GM21723 (cell line): ENCODE results near the gene MLPH.

Source experiments
- ATAC-seq: cut with Tn5 transposase; IDR thresholded peaks from one replicate; pipeline ENCODE4 v1.9.1; 2021; ENCODE audit warnings: mild to moderate bottlenecking, moderate library complexity; ENCODE audit not compliant: unreplicated experiment

MLPH gene

DNA sequence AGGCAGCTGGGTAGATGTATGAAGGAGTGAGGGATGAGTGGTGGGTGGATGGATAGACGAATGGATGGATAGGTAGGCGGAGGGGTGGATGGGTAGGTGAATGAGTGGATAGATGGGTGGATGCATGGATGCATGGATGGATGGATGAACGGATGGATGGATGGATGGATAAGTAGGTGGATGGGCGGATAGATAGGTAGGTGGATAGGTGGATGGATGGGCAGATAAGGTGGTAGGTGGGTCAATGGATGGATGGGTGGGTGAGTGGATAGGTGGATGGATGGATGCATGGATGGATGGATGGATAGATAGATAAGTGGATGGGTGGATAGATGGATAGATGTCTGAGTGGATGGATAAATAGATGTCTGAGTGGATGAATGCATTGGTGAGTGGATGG, 30.1 kb downstream of the MLPH start:
- ATAC-seq: no peak

DNA sequence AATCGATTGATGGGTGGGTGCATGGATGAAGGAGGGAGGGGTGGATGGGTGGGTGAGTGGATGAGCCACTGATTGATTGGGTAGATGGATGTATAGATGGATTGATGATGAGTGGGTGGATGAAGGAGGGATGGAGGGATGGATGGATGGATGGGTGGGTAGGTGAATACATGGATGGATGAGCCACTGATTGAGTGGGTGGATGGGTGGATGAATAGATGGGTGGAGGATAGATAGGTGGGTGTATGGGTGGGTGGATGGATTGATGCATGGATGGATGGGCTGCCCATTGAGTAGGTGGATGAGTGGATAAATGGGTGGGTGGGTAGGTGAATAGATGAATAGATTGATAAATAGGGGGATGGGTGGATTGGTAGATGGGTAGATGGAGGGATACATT, 30.9 kb downstream of the MLPH start:
- no peak for ATAC-seq

DNA sequence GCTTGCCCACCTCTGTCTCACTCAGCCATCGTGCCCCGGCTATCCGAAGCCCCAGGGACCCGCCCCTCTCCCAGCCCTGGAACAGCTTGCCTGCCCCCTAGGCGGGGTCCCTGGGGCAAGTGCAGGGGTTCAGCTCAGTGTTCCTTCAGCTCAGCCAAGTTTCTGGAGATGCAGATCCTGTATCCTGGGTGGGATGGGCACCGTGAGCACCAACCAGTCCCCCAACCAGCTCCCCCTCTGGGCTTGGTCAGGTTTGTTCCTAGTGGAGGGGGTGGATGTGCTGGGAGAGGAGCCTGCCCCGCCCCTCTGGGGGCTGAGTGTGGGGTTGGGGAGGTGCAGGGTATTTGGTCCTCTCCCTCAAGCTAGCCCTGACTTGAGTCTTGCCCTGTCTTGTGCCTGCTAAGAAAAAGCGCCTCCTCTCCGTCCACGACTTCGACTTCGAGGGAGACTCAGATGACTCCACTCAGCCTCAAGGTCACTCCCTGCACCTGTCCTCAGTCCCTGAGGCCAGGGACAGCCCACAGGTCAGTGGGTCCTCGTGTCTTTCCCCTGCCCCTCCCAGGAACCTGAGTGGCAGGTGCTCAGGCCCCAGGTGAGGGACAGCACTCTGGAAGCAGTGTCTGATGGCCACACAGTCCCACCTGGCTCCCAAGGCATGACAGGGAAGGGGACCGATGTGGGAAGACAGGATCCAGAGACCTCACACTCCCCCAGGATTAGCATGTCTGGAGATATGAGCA, 32.6 kb downstream of the MLPH start:
- ATAC-seq: no peak

DNA sequence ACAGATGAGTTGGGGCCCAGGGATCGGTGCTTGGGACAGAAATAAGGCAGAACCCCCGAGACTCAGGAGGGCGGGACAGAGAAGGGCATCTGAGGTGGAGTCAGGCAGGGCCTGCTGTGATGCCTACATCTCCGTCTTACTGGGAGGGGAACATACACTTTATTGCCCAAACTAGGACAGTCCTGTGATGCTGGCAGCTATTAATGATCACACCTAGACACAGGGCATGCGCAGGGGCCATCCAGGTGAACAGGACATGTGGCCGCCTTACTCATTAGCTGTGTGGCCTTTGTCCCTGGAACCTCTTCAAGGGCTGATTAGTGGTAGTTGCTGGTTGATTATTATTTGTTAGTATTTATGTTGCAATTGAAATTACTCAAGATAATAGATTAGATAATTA, 33.2 kb downstream of the MLPH start:
- no peak for ATAC-seq

DNA sequence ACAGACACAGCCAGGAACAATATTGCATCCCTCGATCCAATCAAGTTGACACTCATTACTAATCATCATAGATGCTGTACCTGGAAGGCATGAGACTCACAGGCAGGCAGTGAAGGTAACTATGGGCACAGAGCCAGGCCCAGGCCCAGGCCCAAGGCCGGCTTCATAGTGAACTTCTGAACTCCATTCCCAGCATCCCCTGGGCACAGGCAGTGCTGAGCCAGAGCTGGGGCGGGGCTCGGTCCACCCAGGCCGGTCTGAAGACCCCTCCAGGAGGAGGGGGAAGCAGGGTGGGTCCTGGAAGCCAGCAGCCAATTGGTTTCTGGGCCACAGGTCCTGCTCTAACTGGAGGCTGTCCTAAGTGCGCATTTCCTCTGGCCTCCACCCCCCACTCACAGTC, 37.6 kb downstream of the MLPH start:
- ATAC-seq: no peak

DNA sequence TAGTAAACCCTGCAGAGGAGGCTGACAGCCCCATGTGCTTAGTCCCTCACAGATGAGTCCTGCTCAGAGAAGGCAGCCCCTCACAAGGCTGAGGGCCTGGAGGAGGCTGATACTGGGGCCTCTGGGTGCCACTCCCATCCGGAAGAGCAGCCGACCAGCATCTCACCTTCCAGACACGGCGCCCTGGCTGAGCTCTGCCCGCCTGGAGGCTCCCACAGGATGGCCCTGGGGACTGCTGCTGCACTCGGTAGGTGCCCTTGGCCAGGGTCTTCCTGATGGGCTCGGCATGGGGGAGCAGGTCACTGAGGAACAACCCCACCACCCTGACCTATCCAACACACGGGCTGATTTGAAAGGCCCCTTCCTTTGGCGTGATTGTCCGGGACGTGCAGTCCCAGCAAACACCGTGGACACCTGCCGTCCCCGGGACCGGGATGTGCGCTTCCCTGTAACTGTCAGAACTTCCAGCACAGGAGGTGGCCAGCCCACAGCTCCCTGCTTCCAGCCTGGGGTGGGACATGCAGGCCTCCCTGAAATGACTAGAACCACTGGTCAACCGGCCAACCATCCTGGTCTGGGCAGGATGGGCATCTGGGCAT, 38.6 kb downstream of the MLPH start:
- ATAC-seq: no peak

DNA sequence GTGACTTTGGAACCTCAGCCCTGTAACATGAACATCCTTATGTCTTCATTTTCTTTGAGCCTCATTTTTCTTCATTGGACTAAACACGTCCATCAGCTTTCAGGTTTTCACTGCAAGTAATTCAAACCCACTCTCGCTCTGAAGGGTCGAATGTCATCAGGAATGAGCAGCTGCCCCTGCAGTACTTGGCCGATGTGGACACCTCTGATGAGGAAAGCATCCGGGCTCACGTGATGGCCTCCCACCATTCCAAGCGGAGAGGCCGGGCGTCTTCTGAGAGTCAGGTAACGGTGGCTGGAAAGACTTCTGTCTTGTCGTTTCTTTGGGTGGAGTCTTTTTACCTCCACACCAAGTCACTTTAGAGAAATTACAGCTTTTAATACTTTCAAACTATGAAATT, 40.2 kb downstream of the MLPH start:
- no peak for ATAC-seq

DNA sequence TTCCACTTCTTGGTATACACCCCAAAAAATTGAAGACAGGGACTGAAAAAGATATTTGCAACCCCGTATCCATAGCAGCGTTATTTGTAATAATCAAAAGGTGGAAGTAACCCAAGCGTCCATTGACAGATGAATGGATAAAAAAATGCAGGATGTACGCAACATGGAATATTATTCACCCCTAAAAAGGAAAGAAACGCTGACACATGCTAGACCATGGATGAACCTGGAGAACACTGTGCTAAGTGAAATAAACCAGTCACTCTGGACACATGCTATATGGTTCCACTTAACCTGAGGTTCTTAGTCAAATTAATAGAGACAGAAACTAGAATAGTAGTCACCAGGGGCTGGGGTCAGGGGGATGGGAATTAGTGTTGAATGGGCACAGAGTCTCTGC, 40.7 kb downstream of the MLPH start:
- no peak for ATAC-seq

DNA sequence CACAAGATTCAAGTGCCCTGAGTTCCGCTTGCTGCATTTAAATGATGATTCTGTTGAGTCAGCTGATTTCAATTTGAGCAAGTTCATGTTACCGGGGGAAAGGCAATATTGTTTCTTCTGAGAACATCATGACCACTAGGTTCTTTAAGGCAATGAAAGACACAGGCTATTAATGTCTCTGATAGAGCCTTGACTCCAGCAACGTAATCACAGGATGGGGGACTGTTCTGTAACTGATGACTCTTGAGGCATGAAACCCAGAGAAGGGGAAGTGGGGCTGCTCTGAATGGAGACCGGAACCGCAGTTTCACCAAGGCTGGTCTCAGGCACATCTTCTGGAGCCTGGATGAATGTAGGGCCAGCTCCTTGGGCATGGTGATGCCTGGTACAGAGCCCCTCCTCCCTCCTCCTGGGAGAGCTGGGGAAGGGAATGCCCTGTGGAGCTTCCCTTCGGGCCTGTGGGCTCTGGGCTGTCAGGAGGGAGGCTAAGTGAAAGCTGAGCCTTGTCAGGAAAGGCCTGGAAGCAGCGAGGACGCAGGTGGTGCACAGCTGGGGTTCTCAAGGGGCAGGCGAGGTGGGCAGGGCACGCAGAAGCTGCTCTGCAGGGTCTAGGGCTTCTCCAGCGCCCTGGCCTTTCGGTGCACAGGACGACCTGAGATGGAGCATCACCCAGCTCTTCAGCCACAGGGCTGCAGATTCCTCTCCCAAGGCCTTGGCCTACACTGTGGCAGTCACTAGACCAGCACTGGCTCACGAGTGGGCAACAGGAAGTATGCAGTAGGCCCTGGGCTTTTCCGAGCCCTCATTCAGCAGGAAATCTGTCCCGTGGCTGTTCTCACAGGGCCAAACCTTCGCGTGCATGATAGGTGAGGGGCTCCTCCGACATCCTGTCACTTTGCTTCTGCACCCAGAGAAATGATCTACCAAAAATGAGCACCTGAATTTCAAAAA, 42.7 kb downstream of the MLPH start:
- peak; percentile 86 for ATAC-seq

DNA sequence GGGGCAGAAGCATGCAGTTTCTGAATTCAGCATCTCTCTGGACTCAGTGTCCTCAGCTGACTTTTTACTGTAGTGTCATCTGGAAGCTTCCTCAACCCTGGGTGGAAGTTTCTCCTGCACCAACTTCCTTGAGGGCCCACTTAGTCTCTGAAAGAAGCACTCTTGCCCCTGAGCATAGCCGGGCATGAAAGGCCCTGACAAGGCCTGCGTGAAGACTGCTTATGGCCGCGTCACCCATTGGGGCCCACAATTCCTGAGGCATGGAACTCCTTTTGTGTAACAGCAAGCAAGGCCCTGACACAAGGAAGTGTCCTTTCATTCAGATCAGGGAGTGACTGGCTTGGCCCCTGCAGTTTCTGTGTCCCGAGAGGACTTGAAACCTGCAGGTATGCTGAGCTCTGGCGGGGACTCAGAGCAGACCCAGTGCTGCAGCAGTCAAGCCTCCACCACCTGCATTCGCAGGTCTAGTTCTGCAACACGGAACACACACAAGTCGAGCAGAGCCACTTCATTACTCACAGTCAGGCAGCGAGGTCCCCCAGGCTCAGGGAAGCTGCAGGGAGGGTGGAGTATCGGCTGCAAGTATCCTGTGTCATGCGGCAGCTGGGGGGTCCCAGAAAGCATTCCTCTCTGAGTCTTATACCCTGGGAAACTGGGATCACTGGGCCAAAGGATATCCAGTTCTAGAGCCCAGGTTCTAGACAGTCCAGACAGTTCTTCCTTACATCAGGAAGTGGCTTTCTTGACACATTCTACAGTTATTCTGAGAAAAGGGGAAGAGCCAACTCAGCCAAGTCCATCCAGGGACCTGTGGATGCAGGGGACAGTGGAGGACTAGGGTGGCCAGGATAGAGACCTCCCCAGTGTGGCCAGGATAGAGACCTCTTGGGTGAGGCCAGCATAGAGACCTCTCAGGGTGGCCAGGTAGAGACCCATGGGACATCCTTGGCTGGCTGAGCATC, 43.7 kb downstream of the MLPH start:
- peak; percentile 64 for ATAC-seq

DNA sequence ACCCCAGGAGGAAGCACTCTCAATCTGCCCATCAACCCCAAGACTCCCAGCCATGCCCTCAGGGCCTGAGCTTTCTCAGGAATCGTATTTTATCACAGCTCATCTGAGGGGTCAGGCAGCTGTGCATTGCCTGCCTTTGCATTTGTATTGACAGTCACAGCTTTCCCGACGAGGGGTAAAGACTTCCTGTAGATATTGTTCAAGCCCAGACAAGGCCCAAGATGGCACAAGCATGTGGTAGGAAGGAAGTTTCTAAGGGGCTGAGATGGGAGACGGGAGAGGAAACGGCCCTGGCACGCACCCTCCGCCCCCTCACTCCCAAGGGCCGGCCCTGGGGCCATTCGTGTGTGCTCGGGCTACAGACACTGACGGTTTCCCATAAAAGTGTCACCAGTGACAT, 45.1 kb downstream of the MLPH start:
- no peak for ATAC-seq

DNA sequence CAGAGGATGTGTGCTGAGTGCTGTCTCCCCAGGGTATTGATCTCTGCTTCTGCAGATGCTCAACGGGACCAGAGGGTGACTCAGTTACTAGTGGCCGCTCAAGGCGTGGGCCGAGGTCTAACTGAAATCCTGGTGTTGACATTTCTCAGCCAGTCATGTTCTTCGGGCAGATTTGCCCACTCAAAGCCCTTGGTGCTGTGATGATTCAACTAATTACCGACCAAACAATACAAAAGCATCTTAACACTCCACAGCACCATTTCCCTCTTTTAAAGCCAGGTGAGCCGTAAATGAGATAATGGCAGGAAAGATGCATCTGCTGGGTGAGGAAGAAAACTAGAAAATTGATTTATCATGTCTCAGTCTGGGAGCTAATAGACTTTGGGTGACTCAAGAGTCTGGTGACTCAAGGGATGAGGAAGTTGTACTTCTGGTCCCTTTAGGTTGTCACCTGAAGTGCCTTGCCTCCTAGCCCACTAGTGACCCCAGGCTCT, 46.7 kb downstream of the MLPH start:
- ATAC-seq: no peak

DNA sequence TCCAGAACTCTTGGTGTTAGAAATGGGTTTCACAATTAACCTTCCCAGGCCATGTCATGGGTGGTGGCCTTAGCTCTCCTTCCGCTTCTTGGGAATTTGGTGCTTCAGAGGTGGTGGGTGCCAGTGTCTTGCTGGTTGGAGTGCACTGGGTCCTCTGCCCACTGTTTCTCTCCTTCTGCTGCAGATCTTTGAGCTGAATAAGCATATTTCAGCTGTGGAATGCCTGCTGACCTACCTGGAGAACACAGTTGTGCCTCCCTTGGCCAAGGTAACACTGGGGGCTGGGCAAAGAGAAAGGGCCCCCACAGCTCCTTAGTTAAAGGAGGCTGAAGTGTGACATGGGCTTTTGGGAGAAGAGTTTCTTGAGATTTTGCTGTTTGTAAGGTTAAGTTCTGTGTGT, 47.3 kb downstream of the MLPH start:
- ATAC-seq: no peak

DNA sequence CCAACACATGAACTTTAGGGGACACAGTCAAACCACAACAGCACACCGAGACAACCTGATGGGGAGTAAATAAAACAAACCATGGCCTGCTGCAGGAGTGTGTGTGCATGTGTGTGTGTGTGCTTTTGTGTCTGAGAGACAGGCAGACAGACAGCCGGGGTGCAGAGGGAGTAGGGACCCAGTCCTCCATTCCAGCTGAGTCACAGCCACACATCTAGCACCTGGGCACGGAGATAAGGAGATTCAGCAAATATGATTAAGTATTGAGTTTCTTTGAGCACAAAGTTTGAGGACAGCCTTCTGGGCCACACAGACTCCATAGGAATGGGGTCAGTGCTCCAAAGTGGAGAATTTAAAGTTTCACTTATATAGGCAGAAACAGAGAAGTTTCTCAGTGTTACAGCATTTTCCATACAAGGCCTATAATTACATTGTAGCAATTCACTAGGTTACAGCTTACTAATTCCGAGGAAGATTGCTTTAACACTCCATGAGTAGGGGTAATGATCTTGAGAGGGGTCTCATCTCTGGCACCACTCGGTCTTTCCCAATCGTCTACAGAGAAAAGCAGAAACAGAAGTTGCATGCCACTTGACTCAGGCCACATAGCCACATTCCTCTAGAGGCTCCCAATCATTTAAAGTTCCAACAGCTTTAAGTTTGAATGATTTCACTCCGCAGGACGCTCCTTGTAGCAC, 48.5 kb downstream of the MLPH start:
- ATAC-seq: no peak

DNA sequence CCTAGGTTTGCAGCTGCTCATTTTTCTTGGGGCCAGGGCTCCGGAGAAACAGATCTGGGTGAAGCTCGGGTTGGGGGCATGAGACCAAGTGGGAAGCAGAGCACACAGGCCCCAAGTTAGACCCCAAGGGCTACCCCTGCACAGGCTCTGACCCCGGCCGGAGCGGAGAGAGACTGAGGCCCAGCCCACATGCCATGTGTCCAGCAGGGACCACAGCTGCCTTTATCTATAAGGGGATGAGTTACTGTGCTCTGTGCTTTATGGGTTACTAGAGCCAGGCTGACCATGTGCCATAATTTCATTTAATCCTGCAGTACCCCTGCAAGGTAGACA, 49.0 kb downstream of the MLPH start:
- no peak for ATAC-seq

DNA sequence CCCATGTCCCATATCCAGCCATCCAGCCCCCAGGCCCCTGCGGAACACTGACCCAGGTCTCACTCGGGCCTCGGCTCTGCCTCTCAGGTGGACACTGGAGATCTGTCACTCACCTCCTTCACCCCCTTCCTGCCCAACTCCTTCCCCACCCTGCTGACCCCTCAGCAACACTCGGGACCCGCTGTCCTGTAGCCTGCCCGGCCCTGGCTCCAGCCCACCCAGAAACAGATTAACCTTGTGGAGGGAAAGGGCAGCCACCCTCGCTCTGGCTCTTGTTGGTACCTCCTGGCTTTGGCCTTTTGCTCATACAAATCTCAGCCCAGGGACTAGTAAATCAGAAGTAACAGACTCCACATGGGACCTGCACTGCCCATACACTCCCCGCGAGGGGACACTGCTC, 49.6 kb downstream of the MLPH start:
- ATAC-seq: no peak

DNA sequence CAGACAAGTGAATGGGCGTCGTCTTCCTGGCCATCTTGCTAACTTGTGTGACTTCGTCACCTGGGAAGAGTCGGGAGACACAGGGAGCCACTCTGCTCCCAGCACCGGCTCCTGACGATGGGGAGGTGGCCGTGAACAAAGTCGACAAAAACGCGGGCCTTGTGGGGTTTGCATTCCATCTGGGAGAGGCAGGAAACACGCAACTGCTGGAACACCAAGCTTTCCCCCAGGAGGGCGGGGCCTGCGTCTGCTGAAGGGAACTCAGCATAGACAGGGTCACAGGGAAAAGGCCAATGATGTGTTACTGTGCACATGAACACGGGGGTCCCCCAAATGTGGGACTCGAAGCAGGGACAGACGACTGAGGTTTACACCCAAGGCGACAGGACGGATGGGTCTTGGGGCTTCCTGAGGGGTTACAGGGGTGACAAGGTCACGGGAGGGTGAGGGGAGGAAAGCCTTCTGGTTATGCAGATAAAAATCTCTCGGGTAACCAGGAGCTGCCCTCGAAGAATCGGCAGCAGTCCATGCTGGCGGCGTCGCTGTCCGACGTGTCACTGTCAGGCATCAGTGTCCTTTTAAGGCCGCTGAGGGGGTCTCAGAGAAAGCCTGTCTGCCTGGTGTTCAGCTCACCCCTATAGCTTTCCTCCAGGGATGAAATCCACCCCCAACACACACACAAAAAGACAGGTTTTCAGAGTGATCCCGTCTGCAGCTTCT, 51.1 kb downstream of the MLPH start:
- ATAC-seq: no peak

DNA sequence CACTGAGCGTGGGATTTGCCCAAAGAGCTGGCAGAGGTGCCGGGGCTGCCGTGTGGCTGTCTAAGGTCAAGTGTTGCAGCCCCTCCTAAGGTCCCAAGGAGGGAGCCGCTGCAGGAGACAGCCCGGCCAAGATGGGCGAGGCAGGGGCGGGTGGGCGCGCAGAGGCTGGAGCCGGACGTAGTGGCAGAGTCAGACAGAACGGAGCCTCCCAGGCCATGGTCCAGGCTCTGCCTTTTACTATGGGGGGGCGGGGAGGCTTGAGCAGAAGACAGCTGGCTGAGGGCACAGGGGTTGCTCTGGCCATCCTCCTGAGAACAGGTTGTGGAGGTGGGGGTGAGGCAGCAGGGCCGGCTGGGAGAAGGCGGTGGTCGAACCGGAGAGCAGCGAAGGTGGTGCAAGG, 51.9 kb downstream of the MLPH start:
- no peak for ATAC-seq

DNA sequence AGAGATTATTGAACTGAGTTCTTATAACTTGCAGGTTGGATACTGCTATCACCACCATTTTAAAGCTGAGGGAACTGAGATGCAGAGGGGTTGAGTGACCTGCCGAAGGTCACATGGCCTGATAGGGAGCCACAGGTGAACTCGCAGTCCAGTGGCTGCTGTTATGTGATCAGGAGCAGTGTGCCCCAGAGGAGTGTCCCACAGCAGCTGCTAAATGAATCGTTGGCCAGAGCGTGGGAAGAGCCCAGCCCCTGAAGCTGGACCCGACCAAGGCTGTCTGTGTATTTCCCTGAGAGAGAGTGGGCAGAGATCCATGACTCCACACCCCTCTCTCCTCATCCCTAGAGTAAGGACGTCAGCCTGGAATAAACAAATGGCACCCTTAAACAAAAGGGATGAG, 52.6 kb downstream of the MLPH start:
- ATAC-seq: no peak
